HG03469 (cell line): Measurements from ENCODE around the gene MT1G.
"Not testable (repeated sequence)": the region's sequence is repeated elsewhere in the genome, so short reads cannot be mapped to it uniquely, and the experiment has no call there.

Experiments
- ATAC-seq: cut with Tn5 transposase; IDR thresholded peaks from one replicate; pipeline ENCODE4 v1.9.1; 2021; ENCODE audit warnings: mild to moderate bottlenecking, moderate library complexity, moderate number of reproducible peaks; ENCODE audit not compliant: unreplicated experiment

Gene MT1G

GRCh38 chr16:56684926-56685590 is 17.2 kb upstream of the MT1G start:
- ATAC-seq = no peak

GRCh38 chr16:56684256-56684925 is 16.5 kb upstream of the MT1G start:
- no peak for ATAC-seq

- ATAC-seq = no peak
These were observed 15.7 kb upstream of the MT1G start for GRCh38 chr16:56683424-56684172.

GRCh38 chr16:56682703-56683397 is 15.0 kb upstream of the MT1G start:
- ATAC-seq = no peak

GRCh38 chr16:56681939-56682702 is 14.3 kb upstream of the MT1G start, which contains the start of gene MT1X:
Gene MT1X, plus strand, starts transcription at chr16:56682470. Its CDS starts 71 bp downstream, at chr16:56682541.
- peak; percentile 92 for ATAC-seq

GRCh38 chr16:56679818-56680217 is 12.0 kb upstream of the MT1G start:
- ATAC-seq = no peak

GRCh38 chr16:56679078-56679730 is 11.3 kb upstream of the MT1G start:
- no peak for ATAC-seq

GRCh38 chr16:56677474-56677873 is 9.6 kb upstream of the MT1G start:
- no peak for ATAC-seq

- ATAC-seq = no peak
These were observed 7.9 kb upstream of the MT1G start for GRCh38 chr16:56675685-56676210.

- ATAC-seq = not testable (repeated sequence)
These were observed 6.7 kb upstream of the MT1G start for GRCh38 chr16:56674570-56674969.

- ATAC-seq = no peak
These were observed 6.1 kb upstream of the MT1G start for GRCh38 chr16:56673921-56674320.

- ATAC-seq = no peak
These were observed 5.1 kb upstream of the MT1G start for GRCh38 chr16:56672761-56673536.

GRCh38 chr16:56672171-56672570 is 4.3 kb upstream of the MT1G start:
- not testable (repeated sequence) for ATAC-seq

- ATAC-seq = not testable (repeated sequence)
These were observed 3.8 kb upstream of the MT1G start for GRCh38 chr16:56671691-56672090.

GRCh38 chr16:56670620-56670934 is 2.7 kb upstream of the MT1G start:
- no peak for ATAC-seq

- ATAC-seq = no peak
These were observed 2.2 kb upstream of the MT1G start for GRCh38 chr16:56669840-56670619.

GRCh38 chr16:56669005-56669839 is 1.4 kb upstream of the MT1G start, which contains the start of gene MT1H:
Gene MT1H, plus strand, starts transcription at chr16:56669814. Its CDS starts 71 bp downstream, at chr16:56669885.
- no peak for ATAC-seq
